C4-2B (cell line): Measurements from ENCODE around the gene PARD3B.

ENCODE experiments used
- CTCF ChIP-seq: fragments of 450-650 bp; conservative IDR thresholded peaks from 2 replicates; pipeline ENCODE4 v1.5.1; 2017; ENCODE audit warnings: mild to moderate bottlenecking
- ZFX ChIP-seq: fragments of 450-650 bp; IDR thresholded peaks from 2 replicates; pipeline ENCODE4 v1.6.1; 2017

- no peak for TF ChIP-seq CTCF
- no peak for TF ChIP-seq ZFX
These were observed 644.0 kb downstream of the PARD3B start for GRCh38 chr2:205189301-205189700.
